H1 (cell line): Measurements from ENCODE around the gene APLP2. TPM values are rescaled to one million over a fixed set of nuclear protein-coding genes. Genes with fewer than 3 reads are reported as not detected.

ENCODE experiments used
- NANOG ChIP-seq: IDR thresholded peaks from 2 replicates; pipeline ENCODE4 v1.6.1; 2011; ENCODE audit warnings: low read length, low read depth, mild to moderate bottlenecking, inconsistent platforms; ENCODE audit not compliant: insufficient read depth, poor library complexity, severe bottlenecking
- RBBP5 ChIP-seq: IDR thresholded peaks from 2 replicates; pipeline ENCODE4 v1.7.1; 2012; ENCODE audit warnings: low read depth, mild to moderate bottlenecking, inconsistent platforms, low read length, moderate library complexity, borderline replicate concordance
- RNF2 ChIP-seq: fragments of 200-900, 300-1000 bp; sonication (generic); IDR thresholded peaks from 2 replicates; pipeline ENCODE4 v1.7.1; 2016; ENCODE audit warnings: borderline replicate concordance, low read depth, mild to moderate bottlenecking, antibody characterized with exemption, low read length; ENCODE audit not compliant: poor library complexity, severe bottlenecking; ENCODE audit errors: missing control alignments
- polyA plus RNA-seq, 7 experiments: library from polyadenylated mRNA; depleted of rRNA in 3 of 7; stranded (reverse) in 5 of 7; unstranded in 2 of 7; fragments of >200 nt in 5 of 7; fragments of 200-250 nt in 2 of 7; gene quantifications; 1 replicate in 5 of 7; 2 replicates in 1 of 7; 4 replicates in 1 of 7; pipeline versions ENCODE4 v1.2.1 to v1.2.3, GENCODE V29; 2011 to 2013; ENCODE audit warnings: missing spikeins in 2 of 7, mixed read lengths in 2 of 7
- total RNA-seq: library from RNA; stranded (reverse); fragmentation: NEBNext Ultra II Directional; extraction: Animal tissue kit (Norgen Biotek cat#: 25700); gene quantifications from 2 replicates; pipeline ENCODE4 v1.2.1, GENCODE V29; 2021
- TF ChIP-seq, protein P1 (sequence below): fragments of 300-600 bp; sonication (generic); IDR thresholded peaks from 2 replicates; pipeline ENCODE4 v1.7.1; 2012; ENCODE audit warnings: low read length, moderate library complexity, mild to moderate bottlenecking, inconsistent platforms; ENCODE audit not compliant: insufficient replicate concordance

The APLP2 gene
- total and polyA plus RNA-seq, 2 of the 8 experiments (the other 6 are each of a cell fraction or from before 2014, with no cell fraction given): 222 to 315 TPM

DNA sequence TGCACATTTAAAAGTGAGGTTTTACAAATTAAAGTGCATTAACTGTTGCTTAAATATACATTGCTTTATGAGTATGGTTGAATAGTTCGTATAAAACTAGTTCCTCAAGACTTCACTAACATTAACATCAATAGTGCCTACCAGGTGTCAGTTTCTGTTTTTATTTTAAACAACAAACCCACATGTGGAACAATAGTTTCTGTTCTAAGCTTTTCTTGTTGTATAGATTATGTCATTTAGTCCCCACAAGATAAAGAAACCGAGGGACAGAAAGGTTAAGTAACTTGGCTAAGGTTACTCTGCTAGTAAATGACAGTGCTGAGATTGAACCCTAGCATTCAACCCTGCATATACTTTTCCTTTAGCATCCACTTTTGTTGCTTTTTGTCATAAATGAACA, 48.5 kb downstream of the APLP2 start (continued):
- TF ChIP-seq RBBP5: no peak
- TF ChIP-seq, protein P1, sequence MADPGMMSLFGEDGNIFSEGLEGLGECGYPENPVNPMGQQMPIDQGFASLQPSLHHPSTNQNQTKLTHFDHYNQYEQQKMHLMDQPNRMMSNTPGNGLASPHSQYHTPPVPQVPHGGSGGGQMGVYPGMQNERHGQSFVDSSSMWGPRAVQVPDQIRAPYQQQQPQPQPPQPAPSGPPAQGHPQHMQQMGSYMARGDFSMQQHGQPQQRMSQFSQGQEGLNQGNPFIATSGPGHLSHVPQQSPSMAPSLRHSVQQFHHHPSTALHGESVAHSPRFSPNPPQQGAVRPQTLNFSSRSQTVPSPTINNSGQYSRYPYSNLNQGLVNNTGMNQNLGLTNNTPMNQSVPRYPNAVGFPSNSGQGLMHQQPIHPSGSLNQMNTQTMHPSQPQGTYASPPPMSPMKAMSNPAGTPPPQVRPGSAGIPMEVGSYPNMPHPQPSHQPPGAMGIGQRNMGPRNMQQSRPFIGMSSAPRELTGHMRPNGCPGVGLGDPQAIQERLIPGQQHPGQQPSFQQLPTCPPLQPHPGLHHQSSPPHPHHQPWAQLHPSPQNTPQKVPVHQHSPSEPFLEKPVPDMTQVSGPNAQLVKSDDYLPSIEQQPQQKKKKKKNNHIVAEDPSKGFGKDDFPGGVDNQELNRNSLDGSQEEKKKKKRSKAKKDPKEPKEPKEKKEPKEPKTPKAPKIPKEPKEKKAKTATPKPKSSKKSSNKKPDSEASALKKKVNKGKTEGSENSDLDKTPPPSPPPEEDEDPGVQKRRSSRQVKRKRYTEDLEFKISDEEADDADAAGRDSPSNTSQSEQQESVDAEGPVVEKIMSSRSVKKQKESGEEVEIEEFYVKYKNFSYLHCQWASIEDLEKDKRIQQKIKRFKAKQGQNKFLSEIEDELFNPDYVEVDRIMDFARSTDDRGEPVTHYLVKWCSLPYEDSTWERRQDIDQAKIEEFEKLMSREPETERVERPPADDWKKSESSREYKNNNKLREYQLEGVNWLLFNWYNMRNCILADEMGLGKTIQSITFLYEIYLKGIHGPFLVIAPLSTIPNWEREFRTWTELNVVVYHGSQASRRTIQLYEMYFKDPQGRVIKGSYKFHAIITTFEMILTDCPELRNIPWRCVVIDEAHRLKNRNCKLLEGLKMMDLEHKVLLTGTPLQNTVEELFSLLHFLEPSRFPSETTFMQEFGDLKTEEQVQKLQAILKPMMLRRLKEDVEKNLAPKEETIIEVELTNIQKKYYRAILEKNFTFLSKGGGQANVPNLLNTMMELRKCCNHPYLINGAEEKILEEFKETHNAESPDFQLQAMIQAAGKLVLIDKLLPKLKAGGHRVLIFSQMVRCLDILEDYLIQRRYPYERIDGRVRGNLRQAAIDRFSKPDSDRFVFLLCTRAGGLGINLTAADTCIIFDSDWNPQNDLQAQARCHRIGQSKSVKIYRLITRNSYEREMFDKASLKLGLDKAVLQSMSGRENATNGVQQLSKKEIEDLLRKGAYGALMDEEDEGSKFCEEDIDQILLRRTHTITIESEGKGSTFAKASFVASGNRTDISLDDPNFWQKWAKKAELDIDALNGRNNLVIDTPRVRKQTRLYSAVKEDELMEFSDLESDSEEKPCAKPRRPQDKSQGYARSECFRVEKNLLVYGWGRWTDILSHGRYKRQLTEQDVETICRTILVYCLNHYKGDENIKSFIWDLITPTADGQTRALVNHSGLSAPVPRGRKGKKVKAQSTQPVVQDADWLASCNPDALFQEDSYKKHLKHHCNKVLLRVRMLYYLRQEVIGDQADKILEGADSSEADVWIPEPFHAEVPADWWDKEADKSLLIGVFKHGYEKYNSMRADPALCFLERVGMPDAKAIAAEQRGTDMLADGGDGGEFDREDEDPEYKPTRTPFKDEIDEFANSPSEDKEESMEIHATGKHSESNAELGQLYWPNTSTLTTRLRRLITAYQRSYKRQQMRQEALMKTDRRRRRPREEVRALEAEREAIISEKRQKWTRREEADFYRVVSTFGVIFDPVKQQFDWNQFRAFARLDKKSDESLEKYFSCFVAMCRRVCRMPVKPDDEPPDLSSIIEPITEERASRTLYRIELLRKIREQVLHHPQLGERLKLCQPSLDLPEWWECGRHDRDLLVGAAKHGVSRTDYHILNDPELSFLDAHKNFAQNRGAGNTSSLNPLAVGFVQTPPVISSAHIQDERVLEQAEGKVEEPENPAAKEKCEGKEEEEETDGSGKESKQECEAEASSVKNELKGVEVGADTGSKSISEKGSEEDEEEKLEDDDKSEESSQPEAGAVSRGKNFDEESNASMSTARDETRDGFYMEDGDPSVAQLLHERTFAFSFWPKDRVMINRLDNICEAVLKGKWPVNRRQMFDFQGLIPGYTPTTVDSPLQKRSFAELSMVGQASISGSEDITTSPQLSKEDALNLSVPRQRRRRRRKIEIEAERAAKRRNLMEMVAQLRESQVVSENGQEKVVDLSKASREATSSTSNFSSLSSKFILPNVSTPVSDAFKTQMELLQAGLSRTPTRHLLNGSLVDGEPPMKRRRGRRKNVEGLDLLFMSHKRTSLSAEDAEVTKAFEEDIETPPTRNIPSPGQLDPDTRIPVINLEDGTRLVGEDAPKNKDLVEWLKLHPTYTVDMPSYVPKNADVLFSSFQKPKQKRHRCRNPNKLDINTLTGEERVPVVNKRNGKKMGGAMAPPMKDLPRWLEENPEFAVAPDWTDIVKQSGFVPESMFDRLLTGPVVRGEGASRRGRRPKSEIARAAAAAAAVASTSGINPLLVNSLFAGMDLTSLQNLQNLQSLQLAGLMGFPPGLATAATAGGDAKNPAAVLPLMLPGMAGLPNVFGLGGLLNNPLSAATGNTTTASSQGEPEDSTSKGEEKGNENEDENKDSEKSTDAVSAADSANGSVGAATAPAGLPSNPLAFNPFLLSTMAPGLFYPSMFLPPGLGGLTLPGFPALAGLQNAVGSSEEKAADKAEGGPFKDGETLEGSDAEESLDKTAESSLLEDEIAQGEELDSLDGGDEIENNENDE: no peak
- TF ChIP-seq RNF2: no peak
- TF ChIP-seq NANOG: no peak
